Memory B cell (primary cell): Measurements from ENCODE around the gene CAMTA1.

Experiments
- ATAC-seq: fragments of 150-1000 bp; cut with Tn5 transposase; 2 replicates; pipeline ENCODE4 v1.10.0; 2021; ENCODE audit warnings: low read depth, mild to moderate bottlenecking, moderate library complexity
- DNase-seq, 2 donors: peaks; one replicate each; pipeline ENCODE4 v3.0.0; 2022; ENCODE audit warnings: low spot score in 2 of 2
- H3K27ac Mint-ChIP-seq: one replicate; pipeline ENCODE4 v1.8.0; 2022; ENCODE audit warnings: mild to moderate bottlenecking, moderate library complexity, mixed read lengths
- H3K27me3 Mint-ChIP-seq: one replicate; pipeline ENCODE4 v1.8.0; 2022; ENCODE audit warnings: mixed read lengths
- H3K36me3 Mint-ChIP-seq: one replicate; pipeline ENCODE4 v1.8.0; 2022; ENCODE audit warnings: mild to moderate bottlenecking, mixed read lengths
- H3K4me1 Mint-ChIP-seq: one replicate; pipeline ENCODE4 v1.8.0; 2022; ENCODE audit warnings: mixed read lengths
- H3K4me3 Mint-ChIP-seq: one replicate; pipeline ENCODE4 v1.8.0; 2022; ENCODE audit warnings: mild to moderate bottlenecking, moderate library complexity, mixed read lengths
- H3K9me3 Mint-ChIP-seq: one replicate; pipeline ENCODE4 v1.8.0; 2022; ENCODE audit warnings: mixed read lengths

CAMTA1 gene

DNA sequence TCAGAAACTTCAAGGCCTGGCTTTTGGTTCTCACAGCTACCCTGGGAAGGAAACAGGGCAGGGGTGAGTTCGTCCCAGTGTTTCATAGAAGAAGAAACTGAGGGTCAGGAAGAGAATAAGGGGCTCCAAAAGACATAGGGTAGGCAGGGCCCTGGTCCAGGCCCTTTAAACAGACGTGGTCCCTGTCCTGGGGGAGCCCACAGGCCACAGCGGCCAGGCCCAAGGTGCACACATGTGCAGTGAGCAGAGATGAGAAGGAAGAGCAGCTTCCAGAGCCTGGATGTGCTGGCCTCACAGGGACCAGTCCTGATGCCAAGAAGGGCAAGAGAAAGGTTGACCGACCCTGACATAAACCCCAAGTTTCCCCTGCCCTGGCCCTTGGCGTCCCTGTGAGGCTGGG lies 690.4 kb downstream of the CAMTA1 start:
- ATAC-seq (no peak), DNase-seq (no peak)
- Mint-ChIP-seq H3K4me3 (no peak overlapping the region), H3K27ac (no peak overlapping the region), H3K27me3 (peaks cover 7% of the 10 kb centered on the region), H3K9me3 (no peaks in the 10 kb centered on the region), H3K36me3 (no peaks in the 10 kb centered on the region), H3K4me1 (no peaks in the 10 kb centered on the region)

DNA sequence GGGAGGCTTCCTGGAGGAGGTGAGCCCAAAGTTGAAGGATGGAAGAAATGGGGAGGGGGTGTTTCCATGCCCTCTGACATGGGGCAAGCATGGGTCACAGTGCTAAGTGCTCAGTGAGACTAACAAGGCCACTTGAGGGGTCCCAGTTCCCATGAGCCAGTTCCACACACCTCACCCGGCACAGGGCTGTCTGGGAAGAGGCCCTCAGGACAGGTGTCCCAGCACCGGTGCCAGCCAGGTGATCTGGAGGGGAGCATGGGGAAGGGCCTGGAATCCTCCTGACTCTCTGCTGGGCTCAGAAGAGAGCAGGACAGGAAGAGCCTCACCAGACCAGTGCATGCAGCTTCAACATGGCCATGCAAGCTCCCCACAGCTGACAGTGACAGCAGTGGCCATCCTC lies 691.1 kb downstream of the CAMTA1 start:
- Mint-ChIP-seq H3K36me3 (no peaks in the 10 kb centered on the region), H3K4me3 (no peak overlapping the region), H3K4me1 (no peaks in the 10 kb centered on the region), H3K27me3 (peaks cover 5% of the 10 kb centered on the region), H3K27ac (no peak overlapping the region), H3K9me3 (no peaks in the 10 kb centered on the region)
- ATAC-seq (no peak), DNase-seq (no peak)

DNA sequence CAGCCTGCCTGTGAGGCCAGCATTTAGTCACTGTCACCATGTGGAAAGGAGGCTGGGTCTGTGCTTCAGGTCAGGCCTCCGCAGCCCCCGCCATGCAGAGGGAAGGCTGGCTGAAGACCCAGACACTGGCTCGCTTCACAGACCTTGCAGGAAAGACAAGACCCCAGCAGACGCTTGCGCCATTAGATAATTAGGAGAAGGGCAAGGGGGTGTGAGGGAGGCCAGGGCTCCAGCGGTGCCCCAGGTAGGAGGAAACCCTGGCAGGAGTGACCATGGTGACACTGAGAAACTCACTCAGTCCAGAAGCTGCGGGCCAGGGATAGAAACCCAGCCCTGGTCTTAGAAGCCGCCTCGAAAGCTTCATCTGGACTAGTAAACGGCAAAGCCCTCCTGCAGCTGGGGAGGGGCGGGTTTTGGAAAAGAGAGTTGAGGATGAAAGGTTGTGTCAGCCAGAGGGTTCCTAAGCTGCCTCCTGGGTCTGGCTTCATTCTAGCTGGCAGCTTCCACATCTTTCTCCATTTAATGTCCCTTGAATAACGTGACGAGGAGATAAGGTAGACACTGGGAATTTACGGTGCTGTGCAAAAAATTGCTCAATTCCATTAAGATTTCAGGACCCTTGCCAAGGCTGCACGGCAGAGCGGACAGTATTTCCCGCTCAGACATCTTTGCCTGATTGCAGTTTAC lies 691.8 kb downstream of the CAMTA1 start:
- no peak overlapping the region for H3K27ac Mint-ChIP-seq

DNA sequence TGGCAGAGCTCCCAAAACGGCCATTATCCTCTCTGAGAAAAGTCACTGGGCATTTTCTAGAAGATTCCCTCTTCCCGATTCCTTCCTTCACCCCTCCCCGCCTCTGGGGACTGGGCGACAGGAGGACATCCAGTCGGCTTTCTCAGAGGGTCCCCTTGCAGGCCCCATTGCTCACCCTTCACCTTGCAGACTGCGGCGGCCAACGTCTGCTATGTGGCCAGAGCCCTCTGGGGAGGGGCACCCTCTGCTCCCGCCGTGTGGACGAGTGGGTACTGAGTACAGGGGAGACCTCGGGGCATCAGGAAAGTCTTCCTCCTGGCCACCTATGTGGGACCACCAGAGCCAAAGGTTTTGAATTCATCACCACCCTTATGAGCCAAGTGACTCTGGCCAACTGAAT lies 692.3 kb downstream of the CAMTA1 start:
- no peak overlapping the region for H3K27ac Mint-ChIP-seq
- H3K36me3 Mint-ChIP-seq, result no peaks in the 10 kb centered on the region
- peaks cover 2% of the 10 kb centered on the region for H3K27me3 Mint-ChIP-seq
- H3K9me3 Mint-ChIP-seq, result no peaks in the 10 kb centered on the region
- ATAC-seq (no peak), DNase-seq (no peak)
- no peaks in the 10 kb centered on the region for H3K4me1 Mint-ChIP-seq
- H3K4me3 Mint-ChIP-seq, result no peak overlapping the region

More for the DNA sequence above, 691.8 kb downstream of the CAMTA1 start:
- ATAC-seq (no peak), DNase-seq (no peak)
- no peak overlapping the region for H3K4me3 Mint-ChIP-seq
- peaks cover 2% of the 10 kb centered on the region for H3K27me3 Mint-ChIP-seq
- no peaks in the 10 kb centered on the region for H3K4me1 Mint-ChIP-seq
- no peaks in the 10 kb centered on the region for H3K36me3 Mint-ChIP-seq
- no peaks in the 10 kb centered on the region for H3K9me3 Mint-ChIP-seq

DNA sequence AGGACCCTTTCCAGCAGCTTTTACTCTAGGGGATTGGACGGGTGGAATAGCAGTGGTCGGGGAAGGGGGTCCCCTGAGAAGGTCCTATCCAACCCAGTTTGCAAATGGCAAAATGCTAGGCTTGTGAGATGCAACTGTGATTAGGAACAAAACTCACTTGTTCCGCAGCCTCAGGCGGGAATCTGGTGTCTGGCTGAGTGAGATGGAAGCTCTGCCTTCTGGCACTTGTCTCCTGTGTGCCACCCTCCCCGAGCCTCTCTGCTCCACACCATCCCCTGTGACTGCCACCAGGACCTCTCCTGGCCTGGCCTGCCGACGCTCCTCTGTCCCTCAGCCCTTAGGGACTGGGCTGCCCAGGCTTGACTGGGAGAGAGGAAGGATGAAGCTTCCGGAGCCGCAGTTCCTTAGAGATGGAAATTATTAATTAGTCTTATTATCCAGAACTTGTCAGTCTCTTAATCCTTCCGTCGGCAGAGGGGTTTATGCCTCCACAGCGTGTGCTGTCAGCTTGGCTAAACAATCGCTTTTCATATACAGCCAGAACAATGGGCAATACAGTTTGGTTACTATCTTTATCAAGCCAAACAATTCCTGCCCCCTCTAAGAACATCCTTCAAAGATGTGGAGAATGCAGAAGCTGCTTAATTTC lies 693.0 kb downstream of the CAMTA1 start:
- Mint-ChIP-seq H3K36me3 (no peaks in the 10 kb centered on the region), H3K27me3 (peaks cover 3% of the 10 kb centered on the region), H3K4me1 (no peaks in the 10 kb centered on the region), H3K27ac (no peak overlapping the region), H3K9me3 (no peaks in the 10 kb centered on the region), H3K4me3 (no peak overlapping the region)
- no peak for ATAC-seq
- DNase-seq, result no peak

DNA sequence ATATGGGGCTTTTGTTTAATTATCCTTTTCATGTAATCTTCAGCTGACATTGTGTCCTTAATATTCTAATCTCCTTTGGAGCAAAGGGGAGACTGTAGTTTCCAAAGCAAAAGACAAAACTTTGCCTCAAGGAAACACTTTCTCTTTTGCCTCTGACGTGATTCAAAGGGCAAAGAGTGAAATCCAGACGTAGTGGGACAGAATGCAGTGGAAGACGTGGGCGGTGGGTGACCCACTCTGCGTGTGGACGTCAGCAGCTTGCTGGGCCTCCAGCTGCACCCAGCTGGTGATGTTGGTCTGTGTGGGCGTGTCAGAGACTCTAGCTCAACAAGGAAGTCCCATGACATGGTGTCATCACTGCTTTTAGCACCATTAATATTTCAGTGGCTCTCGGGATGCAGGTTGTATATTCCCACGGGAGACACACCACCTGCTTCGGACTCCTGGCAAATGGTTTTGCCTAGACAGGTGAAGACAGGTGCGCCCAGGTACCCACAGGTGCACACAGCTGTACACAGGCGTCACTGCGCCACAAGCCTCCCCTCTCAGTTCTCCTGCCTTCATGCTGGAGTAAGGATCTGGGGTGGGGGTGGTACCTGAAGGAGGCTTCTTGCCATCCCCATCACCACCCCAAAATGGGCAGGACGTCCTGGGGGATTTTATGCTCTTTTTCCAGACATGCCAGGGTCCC lies 693.7 kb downstream of the CAMTA1 start:
- Mint-ChIP-seq H3K4me3 (no peak overlapping the region), H3K4me1 (no peaks in the 10 kb centered on the region), H3K27me3 (peaks cover 3% of the 10 kb centered on the region), H3K9me3 (no peaks in the 10 kb centered on the region), H3K36me3 (no peaks in the 10 kb centered on the region), H3K27ac (no peak overlapping the region)
- ATAC-seq (no peak), DNase-seq (no peak)

DNA sequence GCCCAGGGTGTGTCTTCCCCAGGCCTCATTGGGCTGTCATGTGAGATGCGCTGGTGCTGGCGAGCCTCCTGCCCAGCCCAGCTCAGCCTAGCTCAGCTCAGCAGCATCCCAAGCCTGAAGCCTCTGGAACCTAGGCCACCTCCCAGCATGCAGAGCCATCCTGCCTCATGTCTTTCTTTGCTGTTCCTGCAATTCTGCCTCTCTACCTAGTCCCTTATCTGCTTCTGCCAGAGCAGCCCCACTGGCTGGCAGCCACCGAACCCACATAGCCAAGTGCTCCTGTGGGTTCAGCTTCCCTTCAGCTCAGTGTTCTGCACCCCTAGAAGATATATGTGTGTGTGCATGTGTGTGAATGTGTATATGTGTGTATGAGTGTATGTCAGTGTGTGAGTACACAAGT lies 694.3 kb downstream of the CAMTA1 start:
- Mint-ChIP-seq H3K4me3 (no peak overlapping the region), H3K27me3 (peaks cover 3% of the 10 kb centered on the region), H3K27ac (no peak overlapping the region), H3K4me1 (no peaks in the 10 kb centered on the region), H3K36me3 (no peaks in the 10 kb centered on the region), H3K9me3 (no peaks in the 10 kb centered on the region)
- DNase-seq, result no peak
- no peak for ATAC-seq

DNA sequence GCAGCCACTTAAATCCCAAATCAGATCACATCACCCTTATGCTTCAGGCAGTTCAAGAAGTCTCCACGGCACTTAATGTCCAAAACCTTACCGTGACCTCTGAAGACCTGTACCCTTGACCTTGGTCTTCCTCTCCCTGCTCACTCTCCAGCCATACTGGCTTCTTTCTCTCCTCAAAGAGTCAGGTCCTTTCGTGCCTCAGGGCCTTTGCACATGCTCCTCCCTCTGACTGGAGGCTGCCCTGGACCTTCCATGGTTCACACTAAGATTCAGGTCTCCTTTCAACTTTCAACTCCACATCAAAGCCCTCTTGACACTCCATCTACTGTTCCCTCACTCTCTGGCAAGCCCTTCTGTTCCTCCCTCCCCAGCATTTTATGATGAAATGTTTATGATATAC lies 695.9 kb downstream of the CAMTA1 start:
- DNase-seq (no peak), ATAC-seq (no peak)
- no peak overlapping the region for H3K4me3 Mint-ChIP-seq
- no peak overlapping the region for H3K27ac Mint-ChIP-seq
- H3K36me3 Mint-ChIP-seq, result no peaks in the 10 kb centered on the region
- no peaks in the 10 kb centered on the region for H3K4me1 Mint-ChIP-seq
- peaks cover 2% of the 10 kb centered on the region for H3K27me3 Mint-ChIP-seq
- no peaks in the 10 kb centered on the region for H3K9me3 Mint-ChIP-seq

DNA sequence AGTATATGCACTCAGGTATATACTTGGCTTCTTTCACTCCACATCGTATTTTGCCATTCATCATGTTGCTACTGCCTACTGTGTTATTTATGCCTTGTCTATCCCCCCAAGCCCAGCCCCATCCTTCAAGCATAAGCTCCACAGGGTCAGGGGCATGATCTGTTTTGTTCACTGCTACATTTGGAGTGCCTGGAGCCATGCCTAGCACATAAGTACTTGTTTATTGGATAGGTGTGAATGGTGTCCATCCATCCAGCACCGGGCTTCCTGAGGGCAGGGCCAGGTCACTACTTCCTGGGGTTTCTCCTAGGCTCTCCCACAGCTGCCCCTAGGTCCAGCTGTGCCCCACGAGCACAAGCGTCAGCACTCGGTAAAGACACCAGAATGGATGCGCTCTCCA lies 696.8 kb downstream of the CAMTA1 start:
- no peaks in the 10 kb centered on the region for H3K4me1 Mint-ChIP-seq
- peaks cover 2% of the 10 kb centered on the region for H3K27me3 Mint-ChIP-seq
- no peak for ATAC-seq
- no peaks in the 10 kb centered on the region for H3K36me3 Mint-ChIP-seq
- no peak overlapping the region for H3K4me3 Mint-ChIP-seq
- no peak for DNase-seq
- H3K9me3 Mint-ChIP-seq, result no peaks in the 10 kb centered on the region
- H3K27ac Mint-ChIP-seq, result no peak overlapping the region

DNA sequence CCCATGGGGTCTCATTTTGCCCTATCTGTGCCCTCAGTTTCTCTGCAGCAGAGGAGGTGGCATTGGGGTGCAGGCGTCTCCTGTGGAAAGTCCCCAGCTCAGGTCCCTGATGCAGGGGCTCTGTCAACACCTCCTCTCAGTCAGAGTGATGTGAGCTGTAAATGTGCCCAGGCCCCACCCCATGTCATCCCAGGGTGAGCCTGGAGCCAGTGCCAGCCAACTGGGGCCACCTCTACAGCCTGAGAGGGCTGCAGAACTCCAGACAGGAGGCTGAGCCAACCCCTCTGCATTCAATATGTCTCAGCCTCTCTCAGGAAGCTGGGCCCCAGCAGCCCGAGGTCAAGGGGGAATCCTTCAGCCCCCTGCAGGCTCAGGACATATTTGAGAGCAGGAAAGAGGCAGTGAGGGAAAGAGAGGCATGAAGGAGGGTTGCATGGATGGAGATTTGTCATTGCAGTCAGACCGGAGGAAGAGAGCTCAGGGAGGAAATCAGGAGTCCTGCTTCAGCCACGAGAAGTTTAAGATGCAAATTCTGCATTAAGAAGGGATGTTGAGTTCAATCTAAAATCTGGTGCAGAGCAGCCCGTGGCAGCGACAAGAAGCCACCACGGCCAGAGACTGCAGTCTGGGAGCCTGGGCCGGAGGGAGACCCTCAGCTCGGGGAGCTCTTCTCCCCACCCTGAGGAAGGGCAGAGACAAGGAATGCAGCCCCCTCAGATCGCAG lies 697.7 kb downstream of the CAMTA1 start:
- Mint-ChIP-seq H3K4me3 (no peak overlapping the region), H3K9me3 (no peaks in the 10 kb centered on the region), H3K27ac (no peak overlapping the region), H3K36me3 (no peaks in the 10 kb centered on the region), H3K27me3 (peaks cover 2% of the 10 kb centered on the region), H3K4me1 (no peaks in the 10 kb centered on the region)
- ATAC-seq (no peak), DNase-seq (no peak)

DNA sequence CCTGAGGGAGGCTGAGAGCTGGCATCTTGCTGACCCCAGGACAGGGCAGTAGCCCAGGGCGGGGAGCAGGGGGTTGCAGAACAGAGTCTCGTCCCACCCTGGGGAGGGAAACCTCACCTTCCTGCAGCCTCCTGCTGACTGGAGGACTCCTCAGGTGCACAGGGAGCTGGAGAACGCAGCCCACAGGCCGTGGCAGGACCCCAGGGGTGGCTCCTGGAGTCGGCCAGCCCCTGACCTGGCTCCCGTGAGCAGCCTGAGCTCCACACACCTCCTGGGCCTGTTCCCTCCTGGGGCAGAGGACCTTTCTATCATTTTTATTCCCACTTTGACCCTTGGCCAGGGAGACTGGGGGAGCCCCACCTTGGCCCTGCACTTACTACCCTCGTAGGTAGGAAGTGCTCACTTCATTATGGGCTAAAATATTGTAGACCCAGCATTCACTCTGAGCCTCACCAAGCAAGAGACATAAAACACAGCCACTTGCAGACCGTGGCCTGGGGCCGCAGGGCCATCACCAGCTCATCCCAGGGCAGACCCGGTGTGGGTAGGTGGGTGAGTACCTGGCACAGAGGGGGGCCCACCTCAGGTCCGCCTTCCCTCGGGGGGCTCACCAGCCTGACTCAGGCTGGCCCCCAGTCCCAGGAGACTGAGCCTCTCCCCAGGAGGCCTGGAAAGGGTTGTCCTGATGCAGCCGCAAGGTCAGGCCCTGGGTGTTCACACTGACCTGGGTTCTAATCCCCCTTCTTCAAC lies 698.6 kb downstream of the CAMTA1 start:
- Mint-ChIP-seq H3K9me3 (no peaks in the 10 kb centered on the region), H3K4me3 (no peak overlapping the region), H3K27ac (no peak overlapping the region), H3K36me3 (no peaks in the 10 kb centered on the region), H3K27me3 (peaks cover 5% of the 10 kb centered on the region), H3K4me1 (no peaks in the 10 kb centered on the region)
- no peak for ATAC-seq
- DNase-seq, result no peak

DNA sequence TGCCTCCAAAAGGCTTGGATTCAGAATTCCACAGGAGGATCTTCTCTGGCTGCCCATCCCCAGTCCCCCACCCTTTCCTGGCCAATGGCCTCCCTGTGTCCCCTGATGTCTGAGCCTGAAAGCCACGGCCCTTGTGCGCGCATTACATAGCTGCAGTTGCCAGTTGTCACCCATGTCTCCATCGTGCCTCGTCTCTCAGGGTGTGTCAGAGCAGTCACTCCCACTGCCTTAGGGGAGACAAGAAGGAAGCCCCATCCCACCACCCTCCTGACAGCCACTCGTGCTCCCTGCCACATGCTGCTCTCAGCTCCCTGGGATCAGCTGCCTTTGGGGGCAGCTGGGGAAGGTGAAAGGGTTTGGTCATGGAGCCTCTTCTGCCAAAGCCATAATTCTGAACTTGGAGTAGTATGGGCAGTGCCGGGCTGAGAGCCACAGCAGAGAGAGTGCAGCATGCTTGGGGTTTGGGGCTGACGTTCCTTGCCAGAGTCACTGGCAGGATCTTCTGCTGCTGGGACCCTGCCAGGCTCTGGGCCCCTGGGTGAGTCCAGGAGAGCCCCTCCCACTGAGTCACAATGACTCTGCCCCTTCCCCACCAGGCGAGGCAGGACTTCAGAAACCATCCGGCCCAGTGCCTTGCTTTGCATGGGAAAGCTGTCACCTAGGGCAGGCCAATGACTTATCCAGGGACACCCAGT lies 700.0 kb downstream of the CAMTA1 start:
- H3K4me3 Mint-ChIP-seq, result no peak overlapping the region
- no peak for ATAC-seq
- H3K9me3 Mint-ChIP-seq, result no peaks in the 10 kb centered on the region
- H3K27ac Mint-ChIP-seq, result no peak overlapping the region
- peaks cover 6% of the 10 kb centered on the region for H3K27me3 Mint-ChIP-seq
- no peak for DNase-seq
- no peaks in the 10 kb centered on the region for H3K4me1 Mint-ChIP-seq
- no peaks in the 10 kb centered on the region for H3K36me3 Mint-ChIP-seq

DNA sequence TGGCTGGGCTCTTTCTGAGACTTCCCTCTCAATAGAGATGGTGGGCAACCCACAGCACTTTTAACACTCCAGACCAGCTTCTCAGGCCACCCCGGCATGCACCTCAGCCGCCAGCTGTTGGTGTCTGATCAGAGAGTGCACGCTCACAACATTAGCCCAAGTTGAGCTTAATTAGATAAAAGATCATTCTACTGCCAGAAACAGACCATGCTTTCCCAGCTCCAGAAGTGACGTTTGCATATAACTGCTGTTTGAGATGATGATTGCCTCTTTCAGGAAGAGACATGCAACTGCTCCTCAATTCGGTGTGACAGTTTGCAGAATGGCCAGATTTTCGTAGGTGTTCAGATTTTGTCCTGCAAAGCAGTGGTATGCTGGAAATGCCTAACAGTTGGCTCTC lies 700.6 kb downstream of the CAMTA1 start:
- no peaks in the 10 kb centered on the region for H3K36me3 Mint-ChIP-seq
- no peak overlapping the region for H3K27ac Mint-ChIP-seq
- no peak overlapping the region for H3K4me3 Mint-ChIP-seq
- H3K9me3 Mint-ChIP-seq, result no peaks in the 10 kb centered on the region
- H3K4me1 Mint-ChIP-seq, result no peaks in the 10 kb centered on the region
- H3K27me3 Mint-ChIP-seq, result peaks cover 6% of the 10 kb centered on the region
- no peak for DNase-seq
- ATAC-seq, result no peak
